Panc1 (cell line): Measurements from ENCODE around the gene KDM4D. TPM values are rescaled to one million over a fixed set of nuclear protein-coding genes. Genes with fewer than 3 reads are reported as not detected.
"Not testable (repeated sequence)": the region's sequence is repeated elsewhere in the genome, so short reads cannot be mapped to it uniquely, and the experiment has no call there.

ENCODE experiments used
- ATAC-seq: fragments of 200-7000 bp; cut with Tn5 transposase; 2 replicates; pipeline ENCODE4 v1.9.1; 2020; ENCODE audit warnings: mild to moderate bottlenecking, moderate library complexity
- BruUV-seq: library from RNA; stranded (reverse); fragments of 400-500 nt; replicated peaks from 2 replicates; lab custom pipeline; 2021; lab: Mats Ljungman, UMichigan
- CTCF ChIA-PET: fragments of 300-600 bp; sonication (Branson Sonifier 250); formaldehyde crosslinking; loops from one replicate; lab custom pipeline; 2022; ENCODE audit warnings: antibody characterized with exemption; lab: Charles Lee
- POLR2A ChIA-PET: fragments of 300-600 bp; sonication (Branson Sonifier 250); formaldehyde crosslinking; loops from one replicate; lab custom pipeline; 2022; ENCODE audit warnings: antibody characterized with exemption; lab: Charles Lee
- DNase-seq: peaks from one replicate; pipeline ENCODE4 v3.0.0-alpha.2; 2010; ENCODE audit warnings: low read depth, low spot score
- H3K27ac ChIP-seq: 2 replicates; pipeline ENCODE4 v1.5.1; 2011; ENCODE audit warnings: mild to moderate bottlenecking, low read length, inconsistent platforms
- H3K27me3 ChIP-seq: fragments of 200-500 bp; sonication (Bioruptor generic); 2 replicates; pipeline ENCODE4 v1.6.0; 2014; ENCODE audit warnings: low read length, inconsistent platforms; ENCODE audit not compliant: control insufficient read depth, insufficient read depth
- H3K36me3 ChIP-seq: fragments of 200-500 bp; sonication (Bioruptor generic); 2 replicates; pipeline ENCODE4 v1.5.1; 2014; ENCODE audit warnings: inconsistent platforms, mild to moderate bottlenecking, low read length, moderate library complexity; ENCODE audit not compliant: control insufficient read depth, insufficient read depth
- H3K4me1 ChIP-seq: 2 replicates; pipeline ENCODE4 v1.5.1; 2011; ENCODE audit warnings: inconsistent platforms, mild to moderate bottlenecking, low read length, moderate library complexity; ENCODE audit not compliant: control insufficient read depth, insufficient read depth
- H3K4me3 ChIP-seq, 2 experiments: 2 replicates each; pipeline ENCODE4 v1.5.1; 2011 to 2012; ENCODE audit warnings: low read depth in 2 of 2, low read length in 2 of 2, mild to moderate bottlenecking in 2 of 2, inconsistent platforms in 1 of 2, moderate library complexity in 1 of 2
- H3K9me3 ChIP-seq: fragments of 200-500 bp; sonication (Bioruptor generic); 2 replicates; pipeline ENCODE4 v1.5.1; 2014; ENCODE audit warnings: low read depth, mild to moderate bottlenecking, inconsistent platforms, low read length, moderate library complexity; ENCODE audit not compliant: control insufficient read depth, insufficient read depth
- POLR2AphosphoS5 ChIP-seq: IDR thresholded peaks from 2 replicates; pipeline ENCODE4 v1.6.1; 2012; ENCODE audit warnings: mild to moderate bottlenecking, low read depth, low read length, moderate library complexity
- SIN3A ChIP-seq: IDR thresholded peaks from 2 replicates; pipeline ENCODE4 v1.6.1; 2012; ENCODE audit warnings: low read depth, mild to moderate bottlenecking, low read length, moderate library complexity, borderline replicate concordance; ENCODE audit not compliant: insufficient read depth
- TCF7L2 ChIP-seq: IDR thresholded peaks from 2 replicates; pipeline ENCODE4 v1.6.1; 2011; ENCODE audit warnings: mild to moderate bottlenecking, low read depth, low read length, inconsistent platforms
- in situ Hi-C: cut with HindIII; loops from 2 replicates; pipeline ENCODE4 v1.10.0; 2016; ENCODE audit warnings: low sequenced_read_pairs, low pct_unique_long_range_greater_than_20kb
- intact Hi-C: fragments of 100-400 bp; cut with micrococcal nuclease; formaldehyde crosslinking; loops from one replicate; pipeline ENCODE4 v1.10.0; 2022; ENCODE audit not compliant: unreplicated experiment
- total RNA-seq: library from RNA; stranded (reverse); gene quantifications from one replicate; pipeline ENCODE4 v1.2.1, GENCODE V29; 2021; ENCODE audit not compliant: unreplicated experiment
- TF ChIP-seq, protein P1 (sequence below), 2 experiments: IDR thresholded peaks; 2 replicates each; pipeline ENCODE4 v1.6.1; 2011 to 2012; ENCODE audit warnings: low read depth in 2 of 2, control low read depth in 1 of 2, low read length in 1 of 2, mild to moderate bottlenecking in 1 of 2, moderate library complexity in 1 of 2; ENCODE audit not compliant: insufficient read depth in 1 of 2
- TF ChIP-seq, protein P2 (sequence below): fragments of 450-650 bp; IDR thresholded peaks from 2 replicates; pipeline ENCODE4 v1.5.1; 2017; ENCODE audit warnings: mild to moderate bottlenecking

KDM4D gene
- total RNA-seq, 1 experiment from 2014 or later: 0.87 TPM

DNA sequence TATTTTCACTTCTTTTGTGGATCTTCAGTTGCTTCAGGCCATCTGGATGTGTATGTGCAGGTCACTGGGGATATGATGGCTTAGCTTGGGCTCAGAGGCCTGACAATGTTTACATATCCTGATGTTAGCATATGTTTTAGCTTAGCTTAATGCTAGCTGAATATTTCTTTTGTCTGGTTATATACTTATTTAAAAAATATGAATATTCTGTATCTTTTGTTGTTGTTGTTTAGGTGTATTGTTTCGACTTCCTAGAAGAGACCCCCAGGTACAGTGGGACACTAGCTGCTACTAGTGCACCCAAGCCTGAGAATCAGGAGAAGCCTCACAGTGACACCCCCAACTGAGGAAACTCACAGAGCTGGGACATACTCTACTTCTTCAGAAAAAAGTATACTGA, 51.4 kb downstream of the KDM4D start, which contains the start of gene KDM4E:
Gene KDM4E, plus strand, starts transcription at position 301 of the 400 bp plus-strand sequence. CDS start 300 bp downstream, outside the sequence.
- BruUV-seq: no TSS peak
- DNase-seq: no peak
- TF ChIP-seq SIN3A (no peak), POLR2AphosphoS5 (no peak), TCF7L2 (no peak)
- TF ChIP-seq, protein P1, sequence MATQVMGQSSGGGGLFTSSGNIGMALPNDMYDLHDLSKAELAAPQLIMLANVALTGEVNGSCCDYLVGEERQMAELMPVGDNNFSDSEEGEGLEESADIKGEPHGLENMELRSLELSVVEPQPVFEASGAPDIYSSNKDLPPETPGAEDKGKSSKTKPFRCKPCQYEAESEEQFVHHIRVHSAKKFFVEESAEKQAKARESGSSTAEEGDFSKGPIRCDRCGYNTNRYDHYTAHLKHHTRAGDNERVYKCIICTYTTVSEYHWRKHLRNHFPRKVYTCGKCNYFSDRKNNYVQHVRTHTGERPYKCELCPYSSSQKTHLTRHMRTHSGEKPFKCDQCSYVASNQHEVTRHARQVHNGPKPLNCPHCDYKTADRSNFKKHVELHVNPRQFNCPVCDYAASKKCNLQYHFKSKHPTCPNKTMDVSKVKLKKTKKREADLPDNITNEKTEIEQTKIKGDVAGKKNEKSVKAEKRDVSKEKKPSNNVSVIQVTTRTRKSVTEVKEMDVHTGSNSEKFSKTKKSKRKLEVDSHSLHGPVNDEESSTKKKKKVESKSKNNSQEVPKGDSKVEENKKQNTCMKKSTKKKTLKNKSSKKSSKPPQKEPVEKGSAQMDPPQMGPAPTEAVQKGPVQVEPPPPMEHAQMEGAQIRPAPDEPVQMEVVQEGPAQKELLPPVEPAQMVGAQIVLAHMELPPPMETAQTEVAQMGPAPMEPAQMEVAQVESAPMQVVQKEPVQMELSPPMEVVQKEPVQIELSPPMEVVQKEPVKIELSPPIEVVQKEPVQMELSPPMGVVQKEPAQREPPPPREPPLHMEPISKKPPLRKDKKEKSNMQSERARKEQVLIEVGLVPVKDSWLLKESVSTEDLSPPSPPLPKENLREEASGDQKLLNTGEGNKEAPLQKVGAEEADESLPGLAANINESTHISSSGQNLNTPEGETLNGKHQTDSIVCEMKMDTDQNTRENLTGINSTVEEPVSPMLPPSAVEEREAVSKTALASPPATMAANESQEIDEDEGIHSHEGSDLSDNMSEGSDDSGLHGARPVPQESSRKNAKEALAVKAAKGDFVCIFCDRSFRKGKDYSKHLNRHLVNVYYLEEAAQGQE (IDR thresholded peaks at IDR 0.05; ENCODE audit: insufficient read depth in 1 of 2, low read depth in 2 of 2, low read length in 1 of 2): no peak
- TF ChIP-seq, protein P2, sequence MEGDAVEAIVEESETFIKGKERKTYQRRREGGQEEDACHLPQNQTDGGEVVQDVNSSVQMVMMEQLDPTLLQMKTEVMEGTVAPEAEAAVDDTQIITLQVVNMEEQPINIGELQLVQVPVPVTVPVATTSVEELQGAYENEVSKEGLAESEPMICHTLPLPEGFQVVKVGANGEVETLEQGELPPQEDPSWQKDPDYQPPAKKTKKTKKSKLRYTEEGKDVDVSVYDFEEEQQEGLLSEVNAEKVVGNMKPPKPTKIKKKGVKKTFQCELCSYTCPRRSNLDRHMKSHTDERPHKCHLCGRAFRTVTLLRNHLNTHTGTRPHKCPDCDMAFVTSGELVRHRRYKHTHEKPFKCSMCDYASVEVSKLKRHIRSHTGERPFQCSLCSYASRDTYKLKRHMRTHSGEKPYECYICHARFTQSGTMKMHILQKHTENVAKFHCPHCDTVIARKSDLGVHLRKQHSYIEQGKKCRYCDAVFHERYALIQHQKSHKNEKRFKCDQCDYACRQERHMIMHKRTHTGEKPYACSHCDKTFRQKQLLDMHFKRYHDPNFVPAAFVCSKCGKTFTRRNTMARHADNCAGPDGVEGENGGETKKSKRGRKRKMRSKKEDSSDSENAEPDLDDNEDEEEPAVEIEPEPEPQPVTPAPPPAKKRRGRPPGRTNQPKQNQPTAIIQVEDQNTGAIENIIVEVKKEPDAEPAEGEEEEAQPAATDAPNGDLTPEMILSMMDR: no peak
- Histone ChIP-seq H3K27me3 (no peaks in the 10 kb centered on the region), H3K36me3 (no peaks in the 10 kb centered on the region), H3K4me3 (no peak within 1 kb of the TSS), H3K4me1 (no peaks in the 10 kb centered on the region), H3K9me3 (no peaks in the 10 kb centered on the region), H3K27ac (no peak within 1 kb of the TSS)
- ChIA-PET CTCF (no interaction called here), POLR2A (no interaction called here)
- no peak for ATAC-seq
- in situ Hi-C loops (no loop called here), intact Hi-C loops (no loop called here)

DNA sequence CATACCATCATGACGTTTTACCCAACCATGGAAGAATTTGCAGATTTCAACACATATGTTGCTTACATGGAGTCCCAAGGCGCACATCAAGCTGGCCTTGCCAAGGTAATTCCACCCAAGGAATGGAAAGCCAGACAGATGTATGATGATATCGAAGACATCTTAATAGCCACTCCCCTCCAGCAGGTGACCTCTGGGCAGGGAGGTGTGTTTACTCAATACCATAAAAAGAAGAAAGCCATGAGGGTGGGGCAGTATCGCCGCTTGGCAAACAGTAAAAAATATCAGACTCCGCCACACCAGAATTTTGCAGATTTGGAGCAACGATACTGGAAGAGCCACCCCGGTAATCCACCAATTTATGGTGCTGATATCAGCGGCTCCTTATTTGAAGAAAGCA, 52.1 kb downstream of the KDM4D start:
- CTCF ChIA-PET, H3K9me3 ChIP-seq, DNase-seq, H3K4me3 ChIP-seq, H3K36me3 ChIP-seq, H3K27ac ChIP-seq, POLR2A ChIA-PET, BruUV-seq, H3K27me3 ChIP-seq, intact Hi-C loops, H3K4me1 ChIP-seq, in situ Hi-C loops, ATAC-seq: not testable (repeated sequence)

DNA sequence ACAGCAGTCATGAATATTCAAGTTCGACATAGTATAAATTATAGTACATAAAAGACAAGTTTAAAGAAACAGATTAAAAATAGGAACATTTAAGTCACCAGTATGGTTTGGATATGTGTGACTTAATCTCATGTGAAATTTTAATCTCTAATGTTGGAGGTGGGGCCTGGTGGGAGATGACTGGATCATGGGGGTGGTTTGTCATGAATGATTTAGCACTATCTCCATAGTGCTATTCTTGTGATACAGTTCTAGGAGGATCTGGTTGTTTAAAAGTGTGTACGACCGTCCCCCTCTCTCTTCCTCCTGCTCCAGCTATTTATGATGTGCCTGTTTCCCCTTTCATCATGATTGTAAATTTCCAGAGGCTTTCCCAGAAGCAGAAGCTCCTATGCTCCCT, 54.8 kb downstream of the KDM4D start:
- intact Hi-C loops (no loop called here), in situ Hi-C loops (no loop called here)
- POLR2A ChIA-PET: no interaction called here
- DNase-seq: no peak
- Histone ChIP-seq H3K36me3 (no peaks in the 10 kb centered on the region), H3K27me3 (peaks cover 2% of the 10 kb centered on the region; the same call in 1 of the 2 replicates), H3K4me3 (no peak overlapping the region), H3K9me3 (no peaks in the 10 kb centered on the region), H3K4me1 (no peaks in the 10 kb centered on the region), H3K27ac (no peak overlapping the region)
- CTCF ChIA-PET: no interaction called here
- TF ChIP-seq TCF7L2 (no peak), POLR2AphosphoS5 (no peak), SIN3A (no peak)
- TF ChIP-seq, protein P2: no peak
- TF ChIP-seq, protein P1 (IDR thresholded peaks at IDR 0.05; ENCODE audit: insufficient read depth in 1 of 2, low read depth in 2 of 2, low read length in 1 of 2): no peak
- BruUV-seq: no TSS peak
- no peak for ATAC-seq
